B cell (primary cell): Measurements from ENCODE around the gene KRT23. TPM values are rescaled to one million over a fixed set of nuclear protein-coding genes. Genes with fewer than 3 reads are reported as not detected.

Experiments
- ATAC-seq: fragments of 200-7000 bp; cut with Tn5 transposase; one replicate; pipeline ENCODE4 v1.10.0; 2021; ENCODE audit warnings: low read depth, mild to moderate bottlenecking, moderate number of reproducible peaks, moderate library complexity
- CTCF ChIA-PET: fragments of 350-600 bp; sonication (Branson Sonifier 250); formaldehyde crosslinking; loops from one replicate; lab custom pipeline; 2021; ENCODE audit warnings: antibody characterized with exemption, inconsistent platforms; lab: Charles Lee
- POLR2A ChIA-PET: fragments of 350-600 bp; sonication (Branson Sonifier 250); formaldehyde crosslinking; loops from one replicate; lab custom pipeline; 2021; ENCODE audit warnings: antibody characterized with exemption; lab: Charles Lee
- DNase-seq: peaks from one replicate; pipeline ENCODE4 v3.0.0; 2013
- H2AFZ ChIP-seq: 2 replicates; pipeline ENCODE4 v1.6.1; 2012; ENCODE audit warnings: mild to moderate bottlenecking, low read depth, low read length; ENCODE audit not compliant: insufficient read depth, poor library complexity, severe bottlenecking
- H3K27ac ChIP-seq, 2 donors: 1 replicate in 1 of 2; 2 replicates in 1 of 2; pipeline ENCODE4 v1.5.1; 2012 to 2013; ENCODE audit warnings: low read length in 2 of 2, mild to moderate bottlenecking in 2 of 2, moderate library complexity in 1 of 2
- H3K27me3 ChIP-seq, 4 experiments: fragments of 200-600 bp in 1 of 4; sonication (generic) in 1 of 4; replicated peaks in 1 of 4; 1 replicate in 2 of 4; 2 replicates in 2 of 4; pipeline versions ENCODE4 v1.6.1 to v1.7.0; 2013 to 2016; ENCODE audit warnings: low read length in 3 of 4, mild to moderate bottlenecking in 2 of 4, mixed read lengths in 1 of 4, moderate library complexity in 1 of 4; ENCODE audit not compliant: insufficient read depth in 4 of 4, control insufficient read depth in 3 of 4; ENCODE audit errors: control extremely low read depth in 1 of 4
- H3K36me3 ChIP-seq, 2 experiments: replicated peaks in 1 of 2; 1 replicate in 1 of 2; 2 replicates in 1 of 2; pipeline versions ENCODE4 v1.6.1 to v1.7.1; 2013; ENCODE audit warnings: low read length in 1 of 2; ENCODE audit not compliant: insufficient read depth in 2 of 2, control insufficient read depth in 1 of 2; ENCODE audit errors: control extremely low read depth in 1 of 2, extremely low read depth in 1 of 2
- H3K4me1 ChIP-seq, 2 donors: fragments of 200-600 bp in 1 of 2; sonication (generic) in 1 of 2; 1 replicate in 1 of 2; 2 replicates in 1 of 2; pipeline versions ENCODE4 v1.5.1 to v1.6.1; 2013 to 2017; ENCODE audit warnings: low read length in 2 of 2; ENCODE audit not compliant: control insufficient read depth in 2 of 2, insufficient read depth in 2 of 2
- H3K4me2 ChIP-seq: replicated peaks from 2 replicates; pipeline ENCODE3; 2012; ENCODE audit warnings: mild to moderate bottlenecking, low read depth, low read length; ENCODE audit not compliant: poor library complexity, severe bottlenecking
- H3K4me3 ChIP-seq, 5 experiments: fragments of 200-600 bp in 1 of 5; sonication (generic) in 1 of 5; 1 replicate in 3 of 5; 2 replicates in 2 of 5; pipeline versions ENCODE4 v1.5.1 to v1.7.0; 2011 to 2016; ENCODE audit warnings: low read length in 4 of 5, mild to moderate bottlenecking in 4 of 5, low read depth in 2 of 5, control low read depth in 1 of 5, moderate library complexity in 1 of 5; ENCODE audit not compliant: insufficient read depth in 1 of 5; ENCODE audit errors: control extremely low read depth in 1 of 5, extremely low read depth in 1 of 5
- H3K79me2 ChIP-seq: fragments of 200-600 bp; sonication (generic); one replicate; pipeline ENCODE4 v1.6.0; 2016; ENCODE audit warnings: low read length; ENCODE audit not compliant: control insufficient read depth, insufficient read depth
- H3K9ac ChIP-seq: fragments of 200-600 bp; sonication (generic); 2 replicates; pipeline ENCODE4 v1.6.1; 2017; ENCODE audit warnings: mild to moderate bottlenecking, low read length, moderate library complexity
- H3K9me3 ChIP-seq, 3 donors: one replicate each; pipeline versions ENCODE4 v1.6.1 to v1.7.1; 2013; ENCODE audit warnings: low read length in 2 of 3; ENCODE audit not compliant: control insufficient read depth in 2 of 3, insufficient read depth in 1 of 3; ENCODE audit errors: control extremely low read depth in 1 of 3
- H4K20me1 ChIP-seq: 2 replicates; pipeline ENCODE4 v1.6.0; 2012; ENCODE audit warnings: mild to moderate bottlenecking, low read length; ENCODE audit not compliant: insufficient read depth, control insufficient read depth, poor library complexity, severe bottlenecking
- H3K27ac Mint-ChIP-seq: one replicate; pipeline ENCODE4 v1.8.0; 2021; ENCODE audit warnings: mixed read lengths
- H3K27me3 Mint-ChIP-seq: one replicate; pipeline ENCODE4 v1.8.0; 2021; ENCODE audit warnings: mixed read lengths
- H3K4me1 Mint-ChIP-seq: one replicate; pipeline ENCODE4 v1.8.0; 2021; ENCODE audit warnings: mixed read lengths
- H3K4me3 Mint-ChIP-seq: one replicate; pipeline ENCODE4 v1.8.0; 2021; ENCODE audit warnings: mixed read lengths
- H3K9me3 Mint-ChIP-seq: one replicate; pipeline ENCODE4 v1.8.0; 2022; ENCODE audit warnings: mixed read lengths; ENCODE audit not compliant: insufficient read depth
- CTCF ChIP-seq: fragments of 200-600 bp; IDR thresholded peaks from one replicate; pipeline ENCODE4 v1.8.0; 2022; ENCODE audit warnings: antibody characterized with exemption, mild to moderate bottlenecking
- EZH2 ChIP-seq: IDR thresholded peaks from 2 replicates; pipeline ENCODE4 v1.6.1; 2012; ENCODE audit warnings: borderline replicate concordance, low read depth, mild to moderate bottlenecking, moderate library complexity, low read length; ENCODE audit not compliant: insufficient read depth, poor library complexity, severe bottlenecking
- WGBS: methylation state at CpG from one replicate; pipeline ENCODE4 v1.1.5; 2013; ENCODE audit warnings: missing lambda C conversion rate; ENCODE audit not compliant: insufficient coverage; 5-methylcytosine and 5-hydroxymethylcytosine counted together
- intact Hi-C: fragments of 100-400 bp; cut with micrococcal nuclease; formaldehyde crosslinking; loops from one replicate; pipeline ENCODE4 v1.10.0; 2022
- polyA plus RNA-seq: library from polyadenylated mRNA; depleted of rRNA; stranded (reverse); fragments of >200 nt; gene quantifications from 2 replicates; pipeline ENCODE4 v1.2.3, GENCODE V29; 2012
- total RNA-seq, 2 donors: library from RNA; stranded (reverse); fragments of 120-200 nt in 1 of 2; gene quantifications; 1 replicate in 1 of 2; 2 replicates in 1 of 2; pipeline versions ENCODE4 v1.2.3 to v1.2.4, GENCODE V29; 2013 to 2022

The KRT23 gene
- total and polyA plus RNA-seq, 2 donors (not counting 1 experiment from before 2014, with no cell fraction given): 0.06 TPM; not detected in 1

- Histone ChIP-seq H3K4me1 (no peaks in the 10 kb centered on the region), H3K79me2 (no peaks in the 10 kb centered on the region), H3K9ac (no peak overlapping the region), H3K27ac (no peak overlapping the region), H4K20me1 (no peaks in the 10 kb centered on the region), H3K27me3 (peaks cover 0 to 3% (median 0%) of the 10 kb centered on the region in 4 experiments), H3K4me2 (no peak overlapping the region), H2AFZ (no peak overlapping the region), H3K36me3 (no peaks in the 10 kb centered on the region), H3K9me3 (no peaks in the 10 kb centered on the region), H3K4me3 (no peak overlapping the region)
- ATAC-seq (no peak), DNase-seq (no peak)
- Mint-ChIP-seq H3K9me3 (no peaks in the 10 kb centered on the region), H3K27ac (no peak overlapping the region), H3K4me3 (no peak overlapping the region), H3K4me1 (no peaks in the 10 kb centered on the region), H3K27me3 (peaks cover 44% of the 10 kb centered on the region)
- ChIA-PET CTCF (no interaction called here), POLR2A (no interaction called here)
- TF ChIP-seq CTCF (no peak), EZH2 (no peak)
- intact Hi-C loops: no loop called here
- 87% methylated on average over 12 of the region's 19 CpGs for WGBS
Measured at GRCh38 chr17:40936437-40936971, 942 bp downstream of the KRT23 start.

DNA sequence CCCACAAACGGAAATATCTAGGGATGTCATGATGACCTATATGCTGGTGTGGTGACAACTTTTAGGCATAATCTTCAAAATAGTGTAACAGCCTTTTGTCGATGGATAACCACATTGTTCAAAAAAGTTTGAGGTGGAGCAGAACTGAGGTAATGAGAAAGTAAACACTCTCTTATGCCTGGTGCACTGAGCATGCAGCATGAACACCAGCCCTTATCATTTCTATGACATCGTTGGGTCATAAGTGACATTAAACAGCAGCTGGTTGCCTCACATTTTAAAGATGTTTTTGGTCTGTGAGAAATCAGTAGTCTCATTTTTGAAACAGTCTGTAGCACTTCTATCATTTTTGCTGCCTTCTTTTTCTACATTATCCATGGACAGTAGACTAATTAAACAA lies 1.8 kb downstream of the KRT23 start:
- Mint-ChIP-seq H3K27me3 (peaks cover 46% of the 10 kb centered on the region), H3K4me1 (no peaks in the 10 kb centered on the region), H3K27ac (no peak overlapping the region), H3K4me3 (no peak overlapping the region), H3K9me3 (no peaks in the 10 kb centered on the region)
- Histone ChIP-seq H3K4me1 (no peaks in the 10 kb centered on the region), H3K27me3 (peaks cover 0 to 3% (median 0%) of the 10 kb centered on the region in 4 experiments), H3K79me2 (no peaks in the 10 kb centered on the region), H3K27ac (no peak overlapping the region), H3K36me3 (no peaks in the 10 kb centered on the region), H3K9me3 (no peaks in the 10 kb centered on the region), H3K4me2 (no peak overlapping the region), H4K20me1 (no peaks in the 10 kb centered on the region), H3K4me3 (no peak overlapping the region), H3K9ac (no peak overlapping the region), H2AFZ (no peak overlapping the region)
- CTCF ChIA-PET: interaction anchor here (0.6 kb wide), 1 partner anchor 18 kb away, joined by 4 read pairs; no protein-coding TSS in a partner anchor
- ATAC-seq: no peak
- intact Hi-C loops: no loop called here
- WGBS: 100% methylated on average over 1 of the region's 3 CpGs
- TF ChIP-seq EZH2 (no peak), CTCF (no peak)
- no peak for DNase-seq
- POLR2A ChIA-PET: no interaction called here
